Activated CD8-positive, alpha-beta memory T cell treated with anti-CD3 and anti-CD28 coated beads, Interleukin-2, amount 10 ng/mL, durations not matched to agents 7 days and 5 days (primary cell): ENCODE data around the gene MAPK8. TPM values are rescaled to one million over a fixed set of nuclear protein-coding genes. Genes with fewer than 3 reads are reported as not detected.

Experiments used
- ATAC-seq: fragments of 150-1000 bp; cut with Tn5 transposase; one replicate; pipeline ENCODE4 v1.10.0; 2021; ENCODE audit warnings: moderate library complexity
- CTCF ChIA-PET: fragments of 350-600 bp; sonication (Branson Sonifier 250); formaldehyde crosslinking; loops from one replicate; lab custom pipeline; 2021; ENCODE audit warnings: antibody characterized with exemption; lab: Charles Lee
- DNase-seq: peaks from one replicate; pipeline ENCODE4 v3.0.0-alpha.2; 2020
- H3K27ac Mint-ChIP-seq: one replicate; pipeline ENCODE4 v1.8.0; 2021; ENCODE audit warnings: mild to moderate bottlenecking, mixed read lengths
- H3K27me3 Mint-ChIP-seq: one replicate; pipeline ENCODE4 v1.8.0; 2021; ENCODE audit warnings: mixed read lengths
- H3K36me3 Mint-ChIP-seq: one replicate; pipeline ENCODE4 v1.8.0; 2021; ENCODE audit warnings: mild to moderate bottlenecking, mixed read lengths
- H3K4me1 Mint-ChIP-seq: one replicate; pipeline ENCODE4 v1.8.0; 2021; ENCODE audit warnings: mixed read lengths
- H3K4me3 Mint-ChIP-seq: one replicate; pipeline ENCODE4 v1.8.0; 2021; ENCODE audit warnings: mild to moderate bottlenecking, moderate library complexity, mixed read lengths
- H3K9me3 Mint-ChIP-seq: one replicate; pipeline ENCODE4 v1.8.0; 2022; ENCODE audit warnings: low read depth, mixed read lengths
- total RNA-seq, 2 experiments: library from RNA; stranded (reverse); gene quantifications; one replicate each; pipeline ENCODE4 v1.2.3, GENCODE V29; 2021

MAPK8 gene
- total RNA-seq, 2 experiments from 2014 or later: 45.6 to 111 TPM

- Mint-ChIP-seq H3K27me3 (no peaks in the 10 kb centered on the region), H3K27ac (no peak overlapping the region), H3K36me3 (peaks cover 11% of the 10 kb centered on the region), H3K4me1 (no peaks in the 10 kb centered on the region), H3K4me3 (no peak overlapping the region), H3K9me3 (no peaks in the 10 kb centered on the region)
- ATAC-seq (no peak), DNase-seq (no peak)
- CTCF ChIA-PET: no interaction called here
Observed at GRCh38 chr10:48428896-48429295, 122.4 kb downstream of the MAPK8 start.

- Mint-ChIP-seq H3K4me1 (no peaks in the 10 kb centered on the region), H3K27me3 (no peaks in the 10 kb centered on the region), H3K27ac (no peak overlapping the region), H3K9me3 (no peaks in the 10 kb centered on the region), H3K4me3 (no peak overlapping the region), H3K36me3 (peaks cover 11% of the 10 kb centered on the region)
- DNase-seq (no peak), ATAC-seq (no peak)
- CTCF ChIA-PET: no interaction called here
Observed at GRCh38 chr10:48429309-48429708, 122.8 kb downstream of the MAPK8 start.

- no peak overlapping the region for H3K27ac Mint-ChIP-seq
- H3K36me3 Mint-ChIP-seq: peaks cover 11% of the 10 kb centered on the region
- no peaks in the 10 kb centered on the region for H3K4me1 Mint-ChIP-seq
- no peaks in the 10 kb centered on the region for H3K9me3 Mint-ChIP-seq
- CTCF ChIA-PET: no interaction called here
- H3K4me3 Mint-ChIP-seq: no peak overlapping the region
- no peak for DNase-seq
- ATAC-seq: no peak
- H3K27me3 Mint-ChIP-seq: no peaks in the 10 kb centered on the region
Observed at GRCh38 chr10:48430402-48430993, 124.0 kb downstream of the MAPK8 start.

- no peak for ATAC-seq
- peaks cover 9% of the 10 kb centered on the region for H3K36me3 Mint-ChIP-seq
- H3K9me3 Mint-ChIP-seq: no peaks in the 10 kb centered on the region
- CTCF ChIA-PET: no interaction called here
- H3K27ac Mint-ChIP-seq: no peak overlapping the region
- DNase-seq: no peak
- H3K4me3 Mint-ChIP-seq: no peak overlapping the region
- no peaks in the 10 kb centered on the region for H3K4me1 Mint-ChIP-seq
- no peaks in the 10 kb centered on the region for H3K27me3 Mint-ChIP-seq
Observed at GRCh38 chr10:48431871-48432270, 125.4 kb downstream of the MAPK8 start.

GRCh38 chr10:48437546-48437945, 131.1 kb downstream of the MAPK8 start:
- DNase-seq: no peak
- Mint-ChIP-seq H3K36me3 (peaks cover 2% of the 10 kb centered on the region), H3K27me3 (no peaks in the 10 kb centered on the region), H3K27ac (no peak overlapping the region), H3K9me3 (no peaks in the 10 kb centered on the region), H3K4me1 (no peaks in the 10 kb centered on the region), H3K4me3 (no peak overlapping the region)
- no peak for ATAC-seq
- CTCF ChIA-PET: no interaction called here

- Mint-ChIP-seq H3K27me3 (peaks cover 2% of the 10 kb centered on the region), H3K27ac (no peak overlapping the region), H3K4me1 (no peaks in the 10 kb centered on the region), H3K9me3 (no peaks in the 10 kb centered on the region), H3K4me3 (no peak overlapping the region), H3K36me3 (no peaks in the 10 kb centered on the region)
- CTCF ChIA-PET: no interaction called here
- DNase-seq: no peak
- ATAC-seq: no peak
Observed at GRCh38 chr10:48439031-48439430, 132.6 kb downstream of the MAPK8 start.

- H3K27ac Mint-ChIP-seq: no peak overlapping the region
- no peaks in the 10 kb centered on the region for H3K36me3 Mint-ChIP-seq
- H3K4me3 Mint-ChIP-seq: no peak overlapping the region
- H3K4me1 Mint-ChIP-seq: no peaks in the 10 kb centered on the region
- ATAC-seq: no peak
- H3K9me3 Mint-ChIP-seq: no peaks in the 10 kb centered on the region
- peaks cover 2% of the 10 kb centered on the region for H3K27me3 Mint-ChIP-seq
- CTCF ChIA-PET: no interaction called here
- DNase-seq: no peak
Observed at GRCh38 chr10:48439581-48440041, 133.1 kb downstream of the MAPK8 start.

GRCh38 chr10:48440771-48441170, 134.3 kb downstream of the MAPK8 start:
- Mint-ChIP-seq H3K36me3 (no peaks in the 10 kb centered on the region), H3K27ac (no peak overlapping the region), H3K4me1 (no peaks in the 10 kb centered on the region), H3K27me3 (peaks cover 2% of the 10 kb centered on the region), H3K4me3 (no peak overlapping the region), H3K9me3 (no peaks in the 10 kb centered on the region)
- ATAC-seq: no peak
- CTCF ChIA-PET: interaction anchor here (1.3 kb wide), 1 partner anchor 218 kb away, joined by 4 read pairs; no protein-coding TSS in a partner anchor
- DNase-seq: no peak

GRCh38 chr10:48442090-48442808, 135.8 kb downstream of the MAPK8 start:
- no peak overlapping the region for H3K27ac Mint-ChIP-seq
- DNase-seq (no peak), ATAC-seq (no peak)
- peaks cover 2% of the 10 kb centered on the region for H3K27me3 Mint-ChIP-seq
- peaks cover 5% of the 10 kb centered on the region for H3K4me1 Mint-ChIP-seq
- CTCF ChIA-PET: no interaction called here
- H3K36me3 Mint-ChIP-seq: no peaks in the 10 kb centered on the region
- no peaks in the 10 kb centered on the region for H3K9me3 Mint-ChIP-seq
- no peak overlapping the region for H3K4me3 Mint-ChIP-seq

GRCh38 chr10:48442809-48443177, 136.3 kb downstream of the MAPK8 start:
- Mint-ChIP-seq H3K27ac (no peak overlapping the region), H3K36me3 (no peaks in the 10 kb centered on the region), H3K9me3 (no peaks in the 10 kb centered on the region), H3K4me3 (no peak overlapping the region), H3K4me1 (peaks cover 5% of the 10 kb centered on the region), H3K27me3 (peaks cover 2% of the 10 kb centered on the region)
- ATAC-seq (no peak), DNase-seq (no peak)
- CTCF ChIA-PET: no interaction called here

GRCh38 chr10:48444266-48444665, 137.8 kb downstream of the MAPK8 start:
- Mint-ChIP-seq H3K4me1 (peaks cover 5% of the 10 kb centered on the region), H3K27me3 (peaks cover 2% of the 10 kb centered on the region), H3K9me3 (no peaks in the 10 kb centered on the region), H3K36me3 (no peaks in the 10 kb centered on the region), H3K27ac (no peak overlapping the region), H3K4me3 (no peak overlapping the region)
- ATAC-seq: no peak
- DNase-seq: peak; percentile 38
- CTCF ChIA-PET: no interaction called here

GRCh38 chr10:48444861-48445841, 138.7 kb downstream of the MAPK8 start:
- DNase-seq: peak; percentile 38
- CTCF ChIA-PET: interaction anchor here (0.6 kb wide), 1 partner anchor 82 kb away, joined by 3 read pairs; no protein-coding TSS in a partner anchor
- Mint-ChIP-seq H3K36me3 (no peaks in the 10 kb centered on the region), H3K4me3 (no peak overlapping the region), H3K27ac (no peak overlapping the region), H3K9me3 (no peaks in the 10 kb centered on the region), H3K4me1 (peaks cover 5% of the 10 kb centered on the region), H3K27me3 (peaks cover 2% of the 10 kb centered on the region)
- ATAC-seq: no peak

- peaks cover 5% of the 10 kb centered on the region for H3K4me1 Mint-ChIP-seq
- no peak overlapping the region for H3K4me3 Mint-ChIP-seq
- H3K27ac Mint-ChIP-seq: no peak overlapping the region
- no peak for DNase-seq
- no peaks in the 10 kb centered on the region for H3K36me3 Mint-ChIP-seq
- no peaks in the 10 kb centered on the region for H3K9me3 Mint-ChIP-seq
- no peak for ATAC-seq
- H3K27me3 Mint-ChIP-seq: peaks cover 2% of the 10 kb centered on the region
- CTCF ChIA-PET: interaction anchor here (1.1 kb wide), 1 partner anchor 68 kb away, joined by 3 read pairs; no protein-coding TSS in a partner anchor
Observed at GRCh38 chr10:48445932-48446331, 139.5 kb downstream of the MAPK8 start.
